CD14-positive monocyte (primary cell): ENCODE data around the gene DLX5. TPM values are rescaled to one million over a fixed set of nuclear protein-coding genes. Genes with fewer than 3 reads are reported as not detected.

ENCODE experiments used
- DNase-seq, 3 donors: peaks; one replicate each; pipeline ENCODE4 v3.0.0-alpha.2; 2011 to 2022
- H2AFZ ChIP-seq: 2 replicates; pipeline ENCODE4 v1.6.0; 2012; ENCODE audit warnings: mild to moderate bottlenecking, low read depth, low read length, inconsistent platforms; ENCODE audit not compliant: insufficient read depth, poor library complexity, severe bottlenecking
- H3K27ac ChIP-seq, 2 donors: 1 replicate in 1 of 2; 2 replicates in 1 of 2; pipeline ENCODE4 v1.5.1; 2012 to 2013; ENCODE audit warnings: low read length in 2 of 2, control low read depth in 1 of 2, inconsistent platforms in 1 of 2, low read depth in 1 of 2, mild to moderate bottlenecking in 1 of 2
- H3K27me3 ChIP-seq, 2 donors: one replicate each; pipeline versions ENCODE4 v1.6.0 to v1.6.1; 2011 to 2013; ENCODE audit warnings: low read length in 2 of 2; ENCODE audit not compliant: control insufficient read depth in 2 of 2, insufficient read depth in 2 of 2
- H3K36me3 ChIP-seq, 2 donors: replicated peaks in 1 of 2; 1 replicate in 1 of 2; 2 replicates in 1 of 2; pipeline versions ENCODE4 v1.5.1 to v1.6.1; 2012 to 2013; ENCODE audit warnings: low read length in 2 of 2, control low read depth in 1 of 2, inconsistent platforms in 1 of 2, mild to moderate bottlenecking in 1 of 2; ENCODE audit not compliant: insufficient read depth in 2 of 2, control insufficient read depth in 1 of 2
- H3K4me1 ChIP-seq, 2 donors: 1 replicate in 1 of 2; 2 replicates in 1 of 2; pipeline versions ENCODE4 v1.5.1 to v1.6.1; 2012 to 2013; ENCODE audit warnings: low read length in 2 of 2, control low read depth in 1 of 2, inconsistent platforms in 1 of 2, mild to moderate bottlenecking in 1 of 2, moderate library complexity in 1 of 2; ENCODE audit not compliant: insufficient read depth in 2 of 2, control insufficient read depth in 1 of 2
- H3K4me2 ChIP-seq: replicated peaks from 2 replicates; pipeline ENCODE3; 2012; ENCODE audit warnings: low read length, moderate library complexity, mild to moderate bottlenecking; ENCODE audit not compliant: poor library complexity, severe bottlenecking; ENCODE audit errors: extremely low read depth
- H3K4me3 ChIP-seq, 3 experiments: fragments of 200-600 bp in 1 of 3; sonication (generic) in 1 of 3; replicated peaks in 1 of 3; 1 replicate in 2 of 3; 2 replicates in 1 of 3; pipeline ENCODE4 v1.5.1; 2011 to 2013; ENCODE audit warnings: low read length in 3 of 3, mild to moderate bottlenecking in 3 of 3, control low read depth in 2 of 3, low read depth in 2 of 3, inconsistent platforms in 1 of 3, moderate library complexity in 1 of 3
- H3K79me2 ChIP-seq: 2 replicates; pipeline ENCODE4 v1.6.0; 2012; ENCODE audit warnings: mild to moderate bottlenecking, control low read depth, inconsistent platforms, low read length, moderate library complexity; ENCODE audit not compliant: insufficient read depth
- H3K9ac ChIP-seq: 2 replicates; pipeline ENCODE4 v1.6.0; 2017; ENCODE audit warnings: low read length, mild to moderate bottlenecking; ENCODE audit not compliant: insufficient read depth, poor library complexity, severe bottlenecking
- H3K9me3 ChIP-seq, 2 donors: replicated peaks in 1 of 2; 1 replicate in 1 of 2; 2 replicates in 1 of 2; pipeline versions ENCODE4 v1.5.1 to v1.6.1; 2012 to 2013; ENCODE audit warnings: low read length in 2 of 2, control low read depth in 1 of 2; ENCODE audit not compliant: control insufficient read depth in 1 of 2, insufficient read depth in 1 of 2
- H4K20me1 ChIP-seq: 2 replicates; pipeline ENCODE4 v1.6.0; 2012; ENCODE audit warnings: mild to moderate bottlenecking, low read length, control low read depth, moderate library complexity; ENCODE audit not compliant: insufficient read depth
- H3K27ac Mint-ChIP-seq, 7 donors: one replicate each; pipeline ENCODE4 v1.8.0; 2020; ENCODE audit warnings: mild to moderate bottlenecking in 7 of 7, mixed read lengths in 7 of 7, moderate library complexity in 6 of 7, inconsistent platforms in 2 of 7
- H3K27me3 Mint-ChIP-seq, 3 donors: one replicate each; pipeline ENCODE4 v1.8.0; 2021 to 2022; ENCODE audit warnings: low read depth in 3 of 3, mild to moderate bottlenecking in 3 of 3, mixed read lengths in 3 of 3, moderate library complexity in 3 of 3, inconsistent platforms in 1 of 3
- H3K36me3 Mint-ChIP-seq, 2 donors: one replicate each; pipeline ENCODE4 v1.8.0; 2020; ENCODE audit warnings: mixed read lengths in 2 of 2, inconsistent platforms in 1 of 2, mild to moderate bottlenecking in 1 of 2
- H3K4me1 Mint-ChIP-seq: one replicate; pipeline ENCODE4 v1.8.0; 2020; ENCODE audit warnings: mild to moderate bottlenecking, mixed read lengths
- H3K4me3 Mint-ChIP-seq, 2 donors: one replicate each; pipeline ENCODE4 v1.8.0; 2020; ENCODE audit warnings: mild to moderate bottlenecking in 2 of 2, mixed read lengths in 2 of 2, moderate library complexity in 1 of 2
- H3K9me3 Mint-ChIP-seq, 7 donors: one replicate each; pipeline ENCODE4 v1.8.0; 2020 to 2022; ENCODE audit warnings: mixed read lengths in 7 of 7, mild to moderate bottlenecking in 6 of 7, moderate library complexity in 6 of 7, inconsistent platforms in 2 of 7
- CTCF ChIP-seq: fragments of 200-600 bp; IDR thresholded peaks from one replicate; pipeline ENCODE4 v1.8.0; 2022; ENCODE audit warnings: antibody characterized with exemption, mild to moderate bottlenecking
- WGBS: methylation state at CpG from one replicate; pipeline ENCODE4 v1.1.5; 2013; ENCODE audit warnings: missing lambda C conversion rate; ENCODE audit not compliant: insufficient coverage; 5-methylcytosine and 5-hydroxymethylcytosine counted together
- intact Hi-C, 2 donors: fragments of 100-400 bp; cut with micrococcal nuclease; formaldehyde crosslinking; loops; one replicate each; pipeline versions ENCODE4 v1.15.0 to v1.15.1; 2023
- polyA plus RNA-seq, 3 donors: library from polyadenylated mRNA; depleted of rRNA in 1 of 3; unstranded in 2 of 3; stranded (reverse) in 1 of 3; fragments of 300-500 nt in 2 of 3; fragments of >200 nt in 1 of 3; fragmentation: Illumina TruSeq in 2 of 3; gene quantifications; 1 replicate in 2 of 3; 2 replicates in 1 of 3; pipeline ENCODE4 v1.2.3, GENCODE V29; 2012 to 2021

Gene DLX5
- polyA plus RNA-seq, 3 donors = not detected

GRCh38 chr7:97019710-97020225 lies 4.9 kb downstream of the DLX5 start:
- peaks cover 0 to 68% of the 10 kb centered on the region in 2 donors for H3K9me3 ChIP-seq
- H3K4me3 Mint-ChIP-seq = peak overlapping the region in 1 of 2 donors; percentile 62

DNA sequence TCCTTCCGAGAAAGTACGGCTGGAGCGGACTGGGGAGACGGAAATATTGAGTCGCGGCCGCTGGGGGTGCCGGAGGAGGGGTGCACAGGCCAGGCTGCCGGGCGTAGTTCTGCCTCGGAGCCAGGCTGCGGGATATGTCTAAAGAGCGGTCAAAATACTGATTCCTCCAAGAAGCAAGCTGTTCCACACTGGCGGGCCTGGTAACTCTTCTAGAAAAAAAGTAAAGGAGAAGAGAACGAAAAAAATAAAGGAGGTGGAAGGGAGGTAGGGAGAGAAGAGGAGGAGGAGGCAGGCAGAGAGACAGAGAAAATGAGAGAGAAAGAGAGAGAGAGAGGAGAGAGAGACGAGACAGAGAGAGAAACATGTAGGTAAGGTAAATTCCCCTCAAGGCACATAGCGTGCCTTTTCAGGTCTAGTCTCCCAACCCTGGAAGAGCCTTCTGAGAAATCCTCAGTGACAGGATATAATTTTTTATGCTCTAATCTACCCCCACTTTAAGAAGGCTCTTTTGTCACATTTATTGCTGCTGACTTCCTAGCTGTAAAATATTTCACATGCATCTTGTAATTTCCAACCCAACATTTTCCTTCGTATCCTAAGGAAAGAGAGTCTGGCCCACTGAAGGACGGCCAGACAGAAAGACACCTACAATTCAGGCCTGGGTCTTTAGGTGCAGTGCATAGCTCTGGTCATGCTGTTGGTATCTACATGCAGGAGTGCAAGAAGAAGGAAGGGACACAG lies 5.7 kb downstream of the DLX5 start:
- DNase-seq = no peak
- H3K27me3 Mint-ChIP-seq = peaks cover 95 to 99% (median 98%) of the 10 kb centered on the region in 3 donors
- Histone ChIP-seq H3K27me3 (peaks cover 89 to 99% of the 10 kb centered on the region in 2 donors), H4K20me1 (no peaks in the 10 kb centered on the region), H3K9me3 (peaks cover 0 to 73% of the 10 kb centered on the region in 2 donors), H3K79me2 (no peaks in the 10 kb centered on the region), H3K9ac (no peak overlapping the region), H3K4me3 (no peak overlapping the region), H3K27ac (no peak overlapping the region), H3K36me3 (no peaks in the 10 kb centered on the region), H2AFZ (no peak overlapping the region), H3K4me2 (no peak overlapping the region), H3K4me1 (no peaks in the 10 kb centered on the region)
- H3K4me1 Mint-ChIP-seq = peaks cover 17% of the 10 kb centered on the region
- intact Hi-C loops = no loop called here
- peak overlapping the region in 1 of 2 donors; percentile 62 for H3K4me3 Mint-ChIP-seq
- TF ChIP-seq CTCF = no peak
- peaks cover 0 to 32% (median 25%) of the 10 kb centered on the region in 7 donors for H3K9me3 Mint-ChIP-seq
- H3K27ac Mint-ChIP-seq = no peak overlapping the region
- WGBS = 21% methylated on average over 9 of the region's 19 CpGs
- H3K36me3 Mint-ChIP-seq = peaks cover 0 to 3% of the 10 kb centered on the region in 2 donors

More at GRCh38 chr7:97019710-97020225, 4.9 kb downstream of the DLX5 start:
- no peak overlapping the region for H2AFZ ChIP-seq
- no peaks in the 10 kb centered on the region for H3K4me1 ChIP-seq
- H3K4me3 ChIP-seq = no peak overlapping the region
- intact Hi-C loops = loop anchor here in 1 of 2 donors (10.0 kb wide), 1 partner anchor 935 kb away; no protein-coding TSS in a partner anchor
- peaks cover 88 to 99% of the 10 kb centered on the region in 2 donors for H3K27me3 ChIP-seq
- H3K4me2 ChIP-seq = no peak overlapping the region
- no peak overlapping the region for H3K9ac ChIP-seq
- H3K36me3 ChIP-seq = no peaks in the 10 kb centered on the region
- Mint-ChIP-seq H3K27ac (no peak overlapping the region), H3K9me3 (peaks cover 0 to 34% (median 27%) of the 10 kb centered on the region in 7 donors), H3K36me3 (peaks cover 0 to 3% of the 10 kb centered on the region in 2 donors), H3K4me1 (peaks cover 25% of the 10 kb centered on the region), H3K27me3 (peaks cover 96 to 99% (median 98%) of the 10 kb centered on the region in 3 donors)
- DNase-seq = no peak
- TF ChIP-seq CTCF = no peak
- no peaks in the 10 kb centered on the region for H4K20me1 ChIP-seq
- H3K79me2 ChIP-seq = no peaks in the 10 kb centered on the region
- no peak overlapping the region for H3K27ac ChIP-seq
- no CpG with 5 or more reads among the region's 5 CpGs for WGBS
